HepG2 (cell line): ENCODE results near the gene AMBRA1. TPM values are rescaled to one million over a fixed set of nuclear protein-coding genes. Genes with fewer than 3 reads are reported as not detected.

ENCODE experiments used
- HNF1B ChIP-seq: sonication (generic); formaldehyde crosslinking; IDR thresholded peaks from 2 replicates; pipeline ENCODE4 v1.5.1; 2020; ENCODE audit warnings: mild to moderate bottlenecking, moderate library complexity, missing genetic modification reagents
- JARID2 ChIP-seq: sonication (generic); formaldehyde crosslinking; IDR thresholded peaks from 2 replicates; pipeline ENCODE4 v1.8.1; 2023; ENCODE audit warnings: missing genetic modification reagents, inconsistent platforms; ENCODE audit not compliant: insufficient replicate concordance
- KLF9 ChIP-seq: IDR thresholded peaks from 2 replicates; pipeline ENCODE4 v1.6.1; 2016; ENCODE audit warnings: low read depth
- MED13 ChIP-seq: sonication (generic); formaldehyde crosslinking; IDR thresholded peaks from 2 replicates; pipeline ENCODE4 v1.5.0; 2020; ENCODE audit warnings: missing genetic modification reagents
- MTF2 ChIP-seq: sonication (generic); formaldehyde crosslinking; IDR thresholded peaks from 2 replicates; pipeline ENCODE4 v1.5.0; 2020; ENCODE audit warnings: missing genetic modification reagents, borderline replicate concordance
- NR1H2 ChIP-seq: sonication (generic); formaldehyde crosslinking; IDR thresholded peaks from 2 replicates; pipeline ENCODE4 v1.8.1; 2022; ENCODE audit warnings: low read depth, missing genetic modification reagents, borderline replicate concordance
- NRL ChIP-seq: sonication (generic); formaldehyde crosslinking; IDR thresholded peaks from 2 replicates; pipeline ENCODE4 v1.5.0; 2020; ENCODE audit warnings: missing genetic modification reagents, mild to moderate bottlenecking, moderate library complexity, borderline replicate concordance
- PREB ChIP-seq: sonication (generic); formaldehyde crosslinking; IDR thresholded peaks from 2 replicates; pipeline ENCODE4 v1.4.0; 2020; ENCODE audit warnings: missing genetic modification reagents
- SP2 ChIP-seq: sonication (generic); formaldehyde crosslinking; IDR thresholded peaks from 2 replicates; pipeline ENCODE4 v1.5.1; 2020; ENCODE audit warnings: mild to moderate bottlenecking, missing genetic modification reagents
- TAF1 ChIP-seq: sonication (generic); formaldehyde crosslinking; IDR thresholded peaks from 2 replicates; pipeline ENCODE4 v1.4.0; 2020; ENCODE audit warnings: missing genetic modification reagents
- TERF1 ChIP-seq: sonication (generic); formaldehyde crosslinking; IDR thresholded peaks from 2 replicates; pipeline ENCODE4 v1.8.0; 2022; ENCODE audit warnings: mild to moderate bottlenecking, missing genetic modification reagents, moderate library complexity
- TP53 ChIP-seq: sonication (generic); formaldehyde crosslinking; conservative IDR thresholded peaks from 2 replicates; pipeline ENCODE4 v1.4.0; 2020; ENCODE audit warnings: missing genetic modification reagents
- ZBTB44 ChIP-seq: sonication (generic); formaldehyde crosslinking; IDR thresholded peaks from 2 replicates; pipeline ENCODE4 v1.4.0; 2020; ENCODE audit warnings: missing genetic modification reagents
- ZMAT5 ChIP-seq: sonication (generic); formaldehyde crosslinking; IDR thresholded peaks from 2 replicates; pipeline ENCODE4 v1.5.0; 2020; ENCODE audit warnings: mild to moderate bottlenecking, low read depth, missing genetic modification reagents, borderline replicate concordance
- ZMYM4 ChIP-seq: sonication (generic); formaldehyde crosslinking; IDR thresholded peaks from 2 replicates; pipeline ENCODE4 v1.8.1; 2023; ENCODE audit warnings: mild to moderate bottlenecking, missing genetic modification reagents
- ZNF10 ChIP-seq: sonication (generic); formaldehyde crosslinking; IDR thresholded peaks from 2 replicates; pipeline ENCODE4 v1.4.0; 2020; ENCODE audit warnings: mild to moderate bottlenecking, low read depth, missing genetic modification reagents, borderline replicate concordance
- ZNF362 ChIP-seq: sonication (generic); formaldehyde crosslinking; IDR thresholded peaks from 2 replicates; pipeline ENCODE4 v1.4.0; 2020; ENCODE audit warnings: missing genetic modification reagents, mild to moderate bottlenecking, borderline replicate concordance
- ZNF549 ChIP-seq: sonication (generic); formaldehyde crosslinking; IDR thresholded peaks from 2 replicates; pipeline ENCODE4 v1.5.0; 2020; ENCODE audit warnings: missing genetic modification reagents
- ZNF552 ChIP-seq: sonication (generic); formaldehyde crosslinking; IDR thresholded peaks from 2 replicates; pipeline ENCODE4 v1.9.0; 2022; ENCODE audit warnings: missing genetic modification reagents, mild to moderate bottlenecking, borderline replicate concordance
- ZNF563 ChIP-seq: sonication (generic); formaldehyde crosslinking; IDR thresholded peaks from 2 replicates; pipeline ENCODE4 v1.8.0; 2022; ENCODE audit warnings: mild to moderate bottlenecking, moderate library complexity, missing genetic modification reagents
- ZNF674 ChIP-seq: sonication (generic); formaldehyde crosslinking; IDR thresholded peaks from 2 replicates; pipeline ENCODE4 v1.5.0; 2020; ENCODE audit warnings: low read depth, mild to moderate bottlenecking, missing genetic modification reagents
- ZSCAN29 ChIP-seq: sonication (generic); formaldehyde crosslinking; conservative IDR thresholded peaks from 2 replicates; pipeline ENCODE4 v1.4.0; 2020; ENCODE audit warnings: mild to moderate bottlenecking, missing genetic modification reagents
- polyA plus RNA-seq, 8 experiments: library from polyadenylated mRNA; depleted of rRNA in 3 of 8; stranded (reverse) in 7 of 8; unstranded in 1 of 8; fragments of >200 nt; fragmentation: Illumina TruSeq in 4 of 8; extraction: Trizol in 4 of 8; gene quantifications; 2 replicates each; pipeline versions ENCODE4 v1.2.1 to v1.2.3, GENCODE V29; 2011 to 2016; ENCODE audit warnings: low read depth in 4 of 8, missing spikeins in 1 of 8, mixed read lengths in 1 of 8; ENCODE audit not compliant: insufficient read depth in 1 of 8
- total RNA-seq, 5 experiments: library from RNA; depleted of rRNA; stranded (reverse); fragments of >200 nt; fragmentation: Illumina TruSeq; extraction: Trizol; gene quantifications; 2 replicates each; pipeline ENCODE4 v1.2.3, GENCODE V29; 2016; ENCODE audit warnings: low read depth in 1 of 5

The AMBRA1 gene
- total and polyA plus RNA-seq, 2 of the 13 experiments (the other 11 are each of a cell fraction or from before 2014, with no cell fraction given): 15.7 to 26.0 TPM

- TF ChIP-seq ZNF362 (peak; percentile 49; the same call in 1 of the 2 replicates), NRL (peak; percentile 72; the same call in 1 of the 2 replicates), PREB (CRISPR knock-in tag) (no peak), ZMAT5 (no peak), ZNF549 (CRISPR knock-in tag) (no peak), MTF2 (CRISPR knock-in tag) (no peak), TP53 (CRISPR knock-in tag) (no peak; the same call in 1 of the 2 replicates), ZNF674 (CRISPR knock-in tag) (no peak), MED13 (no peak; the same call in 1 of the 2 replicates), ZBTB44 (CRISPR knock-in tag) (no peak), HNF1B (peak; percentile 64; the same call in 1 of the 2 replicates), TAF1 (CRISPR knock-in tag) (peak; percentile 83), JARID2 (CRISPR knock-in tag) (no peak), TERF1 (no peak), ZNF552 (CRISPR knock-in tag) (peak; percentile 74; the same call in 1 of the 2 replicates), ZNF10 (CRISPR knock-in tag) (no peak), ZMYM4 (peak; percentile 77), ZNF563 (CRISPR knock-in tag) (no peak; the same call in 1 of the 2 replicates), NR1H2 (no peak), SP2 (CRISPR knock-in tag) (no peak), KLF9 (CRISPR knock-in tag) (0 out of 2 replicates have a peak, but pooled peaks have one; percentile 6), ZSCAN29 (CRISPR knock-in tag) (no peak; the same call in 1 of the 2 replicates)
Measured at GRCh38 chr11:46593550-46594373, at the start of gene AMBRA1 (continued).
